ENCODE results near the gene RANBP9.

GRCh38 chr6:13679996-13680395 is 31.6 kb downstream of the RANBP9 start:
- TF ChIP-seq ZNF274 (IDR thresholded peaks at IDR 0.05; ENCODE audit: low read depth, low read length) (no peak), SUZ12 (IDR thresholded peaks at IDR 0.05; ENCODE audit: extremely low read depth, insufficient read depth, insufficient read length) (no peak)
